ENCODE results near the gene ASPDH. TPM values are rescaled to one million over a fixed set of nuclear protein-coding genes. Genes with fewer than 3 reads are reported as not detected.

The ASPDH gene
- total RNA-seq, 4 donors from 2014 or later: not detected

Other genes with a start within 250 kb of the ASPDH start
- under 1 TPM in 3 of 4 donors, not detected in 1; 0.16 to 0.67 (median 0.58) TPM for gene KCNC3, start 184.5 kb downstream of the ASPDH start, total RNA-seq
- gene NAPSA, start 148.3 kb downstream of the ASPDH start, total RNA-seq: 1 to 10 TPM in 1 of 4 donors, not detected in 3; 1.0 TPM
- gene NR1H2, start 137.5 kb downstream of the ASPDH start, total RNA-seq: 100 to 1,000 TPM; 138 to 191 (median 145) TPM
- 10 to 100 TPM in 2 of 4 donors, 1 to 10 TPM in 2; 7.2 to 13.7 (median 10.3) TPM for gene POLD1, start 129.6 kb downstream of the ASPDH start, total RNA-seq
- not detected for gene SPIB, start 95.0 kb downstream of the ASPDH start, total RNA-seq
- not detected for gene MYBPC2, start 81.0 kb downstream of the ASPDH start, total RNA-seq
- 10 to 100 TPM; 55.5 to 75.9 (median 71.5) TPM for gene EMC10, start 37.4 kb downstream of the ASPDH start, total RNA-seq
- gene GARIN5A, start 37.1 kb downstream of the ASPDH start, total RNA-seq: 1 to 10 TPM in 1 of 4 donors, under 1 TPM in 1, not detected in 2; 0.78 to 1.7 TPM
- 10 to 100 TPM; 16.1 to 39.8 (median 26.1) TPM for gene JOSD2, start 2.7 kb downstream of the ASPDH start, total RNA-seq
- gene LRRC4B, start 54.5 kb upstream of the ASPDH start, total RNA-seq: 1 to 10 TPM; 5.0 to 9.3 (median 7.6) TPM
- gene SYT3, start 126.0 kb upstream of the ASPDH start, total RNA-seq: under 1 TPM in 1 of 4 donors, not detected in 3; 0.42 TPM
- not detected for gene C19orf81, start 135.5 kb upstream of the ASPDH start, total RNA-seq
- gene SHANK1, start 205.9 kb upstream of the ASPDH start, total RNA-seq: under 1 TPM in 3 of 4 donors, not detected in 1; 0.15 to 0.40 (median 0.31) TPM
- 10 to 100 TPM in 2 of 4 donors, 1 to 10 TPM in 2; 4.6 to 17.1 (median 8.4) TPM for gene CLEC11A, start 209.5 kb upstream of the ASPDH start, total RNA-seq

Measured in gastroesophageal sphincter (tissue), 4 donors.